Naive thymus-derived CD8-positive, alpha-beta T cell (primary cell): ENCODE results near the gene FYB1. TPM values are rescaled to one million over a fixed set of nuclear protein-coding genes. Genes with fewer than 3 reads are reported as not detected.
"Not testable (repeated sequence)": the region's sequence is repeated elsewhere in the genome, so short reads cannot be mapped to it uniquely, and the experiment has no call there.

ENCODE experiments used
- ATAC-seq, 2 donors: fragments of 150-1000 bp; cut with Tn5 transposase in 1 of 2; sonication (Bioruptor Pico), chemical (Tn5 transposase) in 1 of 2; 1 replicate in 1 of 2; 2 replicates in 1 of 2; pipeline ENCODE4 v1.10.0; 2021; ENCODE audit warnings: mild to moderate bottlenecking in 2 of 2, moderate library complexity in 2 of 2
- POLR2A ChIA-PET: fragments of 350-600 bp; sonication (Branson Sonifier 250); formaldehyde crosslinking; loops from one replicate; lab custom pipeline; 2021; ENCODE audit warnings: antibody characterized with exemption; lab: Charles Lee
- DNase-seq, 10 donors: peaks; one replicate each; pipeline versions ENCODE4 v3.0.0 to v3.0.0-alpha.2; 2020 to 2022
- H3K27ac Mint-ChIP-seq, 10 donors: one replicate each; pipeline ENCODE4 v1.8.0; 2020 to 2022; ENCODE audit warnings: mild to moderate bottlenecking in 10 of 10, mixed read lengths in 10 of 10, moderate library complexity in 4 of 10, inconsistent platforms in 1 of 10
- H3K27me3 Mint-ChIP-seq, 5 donors: one replicate each; pipeline ENCODE4 v1.8.0; 2021 to 2022; ENCODE audit warnings: mixed read lengths in 5 of 5
- H3K36me3 Mint-ChIP-seq, 3 donors: one replicate each; pipeline ENCODE4 v1.8.0; 2020 to 2022; ENCODE audit warnings: mixed read lengths in 3 of 3, mild to moderate bottlenecking in 2 of 3, inconsistent platforms in 1 of 3
- H3K4me1 Mint-ChIP-seq, 4 donors: one replicate each; pipeline ENCODE4 v1.8.0; 2021 to 2022; ENCODE audit warnings: mixed read lengths in 4 of 4
- H3K4me3 Mint-ChIP-seq, 10 donors: one replicate each; pipeline ENCODE4 v1.8.0; 2020 to 2022; ENCODE audit warnings: mild to moderate bottlenecking in 10 of 10, mixed read lengths in 10 of 10, moderate library complexity in 6 of 10, inconsistent platforms in 1 of 10
- H3K9me3 Mint-ChIP-seq, 9 donors: one replicate each; pipeline ENCODE4 v1.8.0; 2020 to 2022; ENCODE audit warnings: mixed read lengths in 9 of 9, mild to moderate bottlenecking in 3 of 9, inconsistent platforms in 1 of 9, moderate library complexity in 1 of 9
- polyA plus RNA-seq, 3 donors: library from polyadenylated mRNA; unstranded; fragments of 300-500 nt; fragmentation: Illumina TruSeq; gene quantifications; one replicate each; pipeline ENCODE4 v1.2.3, GENCODE V29; 2021
- total RNA-seq, 8 experiments: library from RNA in 2 of 8; stranded (reverse) in 2 of 8; gene quantifications; one replicate each; pipeline ENCODE4 v1.2.3 and lab custom pipeline; 2021 to 2026

The FYB1 gene
- total and polyA plus RNA-seq, 5 experiments from 2014 or later: 181 to 642 (median 431) TPM

- Mint-ChIP-seq H3K4me1 (peaks cover 41 to 96% (median 93%) of the 10 kb centered on the region in 4 donors), H3K4me3 (peak overlapping the region; percentile 63 to 87 (median 75)), H3K27ac (peak overlapping the region; percentile 90 to 98 (median 95)), H3K36me3 (peaks cover 8 to 30% (median 22%) of the 10 kb centered on the region in 3 donors)
- not testable (repeated sequence) for H3K27me3 Mint-ChIP-seq, DNase-seq, ATAC-seq, H3K9me3 Mint-ChIP-seq
- POLR2A ChIA-PET: interaction anchor here (0.7 to 10.2 kb wide), 6 partner anchors 14 to 1226 kb away, joined by 4 to 446 read pairs (median 68); partner anchors contain the start of gene FYB1
Observed at GRCh38 chr5:39179561-39179960, 39.8 kb downstream of the FYB1 start.

DNA sequence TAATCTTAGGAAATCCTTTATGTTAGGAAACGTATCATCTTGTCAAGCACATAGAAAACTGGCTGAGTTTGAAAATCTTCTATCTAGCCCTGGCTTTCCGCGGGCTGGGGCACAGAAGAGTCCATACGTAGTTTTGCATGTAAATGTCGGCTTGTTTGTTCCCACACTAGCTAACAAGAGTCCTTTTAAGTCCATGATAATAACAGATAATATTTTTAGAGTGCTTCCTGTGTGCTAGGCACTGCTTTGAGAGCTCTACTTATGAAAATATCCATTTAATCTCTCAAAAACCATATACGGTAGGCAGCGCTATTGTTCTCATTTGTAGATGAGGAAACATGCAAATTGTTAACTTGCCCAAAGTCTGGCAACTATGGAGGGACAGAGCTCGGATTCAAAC is 40.5 kb downstream of the FYB1 start:
- DNase-seq (peak in 6 of 10 donors; percentile 41 to 78 (median 62)), ATAC-seq (peak; percentile 40 to 65)
- peak overlapping the region; percentile 63 to 87 (median 75) for H3K4me3 Mint-ChIP-seq
- H3K4me1 Mint-ChIP-seq: peaks cover 43 to 99% (median 97%) of the 10 kb centered on the region in 4 donors
- H3K27me3 Mint-ChIP-seq: no peaks in the 10 kb centered on the region
- H3K27ac Mint-ChIP-seq: peak overlapping the region; percentile 90 to 98 (median 95)
- peaks cover 0 to 10% (median 0%) of the 10 kb centered on the region in 9 donors for H3K9me3 Mint-ChIP-seq
- POLR2A ChIA-PET: interaction anchor here (0.7 to 10.2 kb wide), 7 partner anchors 9 to 1227 kb away, joined by 3 to 446 read pairs (median 68); partner anchors contain the start of gene FYB1
- H3K36me3 Mint-ChIP-seq: peaks cover 9 to 37% (median 25%) of the 10 kb centered on the region in 3 donors

- Mint-ChIP-seq H3K27me3 (no peaks in the 10 kb centered on the region), H3K27ac (peak overlapping the region; percentile 90 to 98 (median 95)), H3K4me1 (peaks cover 47 to 99% (median 97%) of the 10 kb centered on the region in 4 donors), H3K4me3 (peak overlapping the region; percentile 63 to 87 (median 75)), H3K36me3 (peaks cover 10 to 39% (median 28%) of the 10 kb centered on the region in 3 donors), H3K9me3 (peaks cover 0 to 10% (median under 1%) of the 10 kb centered on the region in 9 donors)
- DNase-seq (no peak), ATAC-seq (peak; percentile 6 to 30)
- POLR2A ChIA-PET: interaction anchor here (0.6 to 10.2 kb wide), 8 partner anchors 8 to 361 kb away, joined by 3 to 446 read pairs (median 36); partner anchors contain the start of gene FYB1
Observed at GRCh38 chr5:39178171-39178570, 41.2 kb downstream of the FYB1 start.

DNA sequence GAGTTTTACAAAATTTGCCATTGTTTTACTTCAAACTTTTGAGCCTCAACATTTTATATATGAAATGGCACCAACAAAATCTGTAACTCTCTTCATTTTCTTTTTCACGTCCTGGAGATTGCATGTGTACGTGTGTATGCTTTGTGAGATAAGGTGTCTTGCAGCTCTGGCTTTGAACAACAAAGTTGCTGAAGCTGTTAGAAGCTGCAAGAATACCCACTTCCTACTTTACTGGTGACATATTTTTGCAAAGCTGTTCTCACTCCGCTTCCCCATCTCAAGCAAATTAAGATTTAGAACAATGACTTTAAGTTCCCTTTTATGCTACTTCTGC is 41.8 kb downstream of the FYB1 start:
- peak; percentile 62 to 74 for ATAC-seq
- H3K9me3 Mint-ChIP-seq: peaks cover 0 to 10% (median 2%) of the 10 kb centered on the region in 9 donors
- H3K27me3 Mint-ChIP-seq: no peaks in the 10 kb centered on the region
- peaks cover 50 to 99% (median 97%) of the 10 kb centered on the region in 4 donors for H3K4me1 Mint-ChIP-seq
- H3K36me3 Mint-ChIP-seq: peaks cover 14 to 42% (median 34%) of the 10 kb centered on the region in 3 donors
- H3K27ac Mint-ChIP-seq: peak overlapping the region; percentile 90 to 98 (median 95)
- POLR2A ChIA-PET: interaction anchor here (0.6 to 10.2 kb wide), 8 partner anchors 12 to 362 kb away, joined by 3 to 446 read pairs (median 36); partner anchors contain the start of gene FYB1
- H3K4me3 Mint-ChIP-seq: peak overlapping the region; percentile 63 to 87 (median 75)
- DNase-seq: peak in 4 of 10 donors; percentile 66 to 85 (median 74)

DNA sequence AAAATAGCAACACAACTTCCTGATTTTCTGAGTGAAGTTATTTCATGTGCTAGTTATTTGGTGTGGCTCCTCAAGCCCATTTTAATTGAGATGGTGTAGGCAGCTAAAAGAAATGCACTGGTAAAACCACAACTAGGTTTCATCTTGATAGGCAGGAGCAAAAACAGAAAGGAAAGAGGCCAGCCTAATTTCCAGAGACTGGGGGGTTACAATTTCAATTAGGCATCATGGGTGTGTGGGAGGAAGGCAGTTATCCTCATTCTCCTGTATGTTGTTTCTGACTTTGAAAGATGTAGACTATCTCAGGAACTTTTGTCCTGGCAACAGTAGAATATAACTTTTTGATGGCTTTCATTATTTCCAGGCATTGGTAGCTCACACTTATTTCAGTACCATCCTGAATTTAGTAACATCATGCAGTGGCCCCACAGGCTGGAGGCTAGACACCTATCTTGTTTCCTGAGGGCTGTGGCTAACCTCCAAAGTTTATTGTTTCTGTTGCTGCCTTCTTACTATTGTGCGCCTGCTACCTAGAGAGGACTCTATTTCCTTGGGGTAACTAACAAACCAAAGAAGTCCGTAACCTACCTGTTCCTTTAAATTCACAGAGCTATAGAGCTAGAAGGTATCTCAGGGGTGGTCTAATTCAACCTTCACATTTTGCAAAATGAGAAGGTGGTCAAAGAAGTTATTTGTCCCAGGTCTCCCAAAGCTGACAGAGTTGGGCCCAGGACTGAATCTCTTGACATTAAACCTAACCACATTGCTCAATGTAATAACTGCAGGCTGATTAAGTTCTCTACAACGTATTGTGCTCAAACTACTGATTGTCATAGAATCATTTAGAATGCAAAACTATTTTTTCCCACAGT is 42.4 kb downstream of the FYB1 start:
- ATAC-seq: peak; percentile 59 to 62
- H3K9me3 Mint-ChIP-seq: peaks cover 0 to 10% (median 3%) of the 10 kb centered on the region in 9 donors
- H3K27ac Mint-ChIP-seq: peak overlapping the region; percentile 90 to 98 (median 95)
- DNase-seq: peak in 6 of 10 donors; percentile 30 to 78 (median 69)
- H3K4me1 Mint-ChIP-seq: peaks cover 49 to 97% (median 96%) of the 10 kb centered on the region in 4 donors
- H3K27me3 Mint-ChIP-seq: no peaks in the 10 kb centered on the region
- H3K36me3 Mint-ChIP-seq: peaks cover 14 to 41% (median 36%) of the 10 kb centered on the region in 3 donors
- POLR2A ChIA-PET: interaction anchor here (1.0 to 10.2 kb wide), 9 partner anchors 11 to 95 kb away, joined by 3 to 446 read pairs (median 10); partner anchors contain the start of gene FYB1
- peak overlapping the region; percentile 63 to 87 (median 75) for H3K4me3 Mint-ChIP-seq

DNA sequence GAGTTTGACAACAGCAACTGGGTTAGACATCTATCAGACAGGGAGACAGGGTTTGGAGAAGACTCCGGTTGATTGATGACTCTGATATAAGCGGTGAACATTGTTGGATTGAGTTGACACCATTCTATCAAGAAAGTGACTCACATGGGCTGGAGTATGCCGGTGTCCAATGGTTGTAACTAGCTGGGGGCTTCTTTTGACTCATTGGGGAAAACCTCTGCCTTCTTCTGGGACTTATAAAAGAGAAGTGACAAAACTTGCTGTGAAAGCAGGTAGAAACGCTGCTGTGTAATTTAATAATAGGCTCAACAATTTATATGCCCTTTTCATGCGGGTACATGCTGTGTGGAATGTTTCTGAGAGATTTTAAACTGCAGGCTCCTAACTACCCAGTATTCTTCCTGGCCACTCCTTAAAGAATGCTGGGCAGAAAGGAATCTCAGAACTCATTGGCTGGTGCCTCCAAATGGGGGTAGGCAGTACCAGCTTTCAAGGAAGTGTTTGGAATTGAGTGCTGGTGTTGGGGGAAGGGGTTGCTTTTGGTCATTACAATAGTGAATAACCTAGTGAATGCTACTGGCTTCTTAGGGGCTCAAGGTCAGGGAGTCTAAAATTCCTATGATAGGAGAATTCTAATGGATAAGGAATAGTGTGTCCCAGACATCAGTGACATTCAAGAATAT is 43.9 kb downstream of the FYB1 start:
- Mint-ChIP-seq H3K4me3 (peak overlapping the region; percentile 53 to 87 (median 66)), H3K4me1 (peaks cover 49 to 97% (median 95%) of the 10 kb centered on the region in 4 donors), H3K36me3 (peaks cover 23 to 46% (median 33%) of the 10 kb centered on the region in 3 donors), H3K27me3 (no peaks in the 10 kb centered on the region), H3K27ac (peak overlapping the region; percentile 90 to 98 (median 95)), H3K9me3 (peaks cover 0 to 10% (median 4%) of the 10 kb centered on the region in 9 donors)
- ATAC-seq: no peak
- POLR2A ChIA-PET: interaction anchor here (2.7 to 10.2 kb wide), 5 partner anchors 10 to 42 kb away, joined by 10 to 446 read pairs (median 69); partner anchors contain the start of gene FYB1
- no peak for DNase-seq

DNA sequence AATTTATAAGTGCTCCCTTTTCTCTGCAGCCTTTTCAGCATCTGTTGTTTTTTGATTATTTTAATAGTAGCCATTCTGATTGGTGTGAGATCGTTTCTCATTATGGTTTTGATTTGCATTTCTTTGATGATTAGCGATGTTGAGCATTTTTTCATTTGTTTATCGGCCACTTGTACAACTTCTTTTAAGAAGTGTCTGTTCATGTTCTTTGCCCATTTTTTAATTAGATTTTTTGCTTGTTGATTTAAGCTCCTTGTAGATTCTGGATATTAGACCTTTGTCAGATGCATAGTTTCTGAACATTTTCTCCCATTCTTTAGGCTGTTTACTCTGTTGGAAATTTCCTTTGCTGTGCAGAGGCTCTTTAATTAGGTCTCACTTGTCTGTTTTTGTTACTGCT is 46.3 kb downstream of the FYB1 start:
- no peak for ATAC-seq
- Mint-ChIP-seq H3K27ac (peak overlapping the region; percentile 63 to 98 (median 95)), H3K36me3 (peaks cover 36 to 51% (median 46%) of the 10 kb centered on the region in 3 donors), H3K9me3 (peaks cover 0 to 10% (median 4%) of the 10 kb centered on the region in 9 donors), H3K27me3 (no peaks in the 10 kb centered on the region), H3K4me1 (peaks cover 49 to 96% (median 92%) of the 10 kb centered on the region in 4 donors), H3K4me3 (peak overlapping the region in 6 of 10 donors; percentile 41 to 71 (median 58))
- no peak for DNase-seq
- POLR2A ChIA-PET: interaction anchor here (1.5 to 2.2 kb wide), 2 partner anchors 9 to 44 kb away, joined by 4 to 8 read pairs; no protein-coding TSS in a partner anchor

GRCh38 chr5:39172593-39172992 is 46.8 kb downstream of the FYB1 start:
- H3K4me1 Mint-ChIP-seq: peaks cover 48 to 96% (median 92%) of the 10 kb centered on the region in 4 donors
- H3K9me3 Mint-ChIP-seq: peaks cover 0 to 10% (median 4%) of the 10 kb centered on the region in 9 donors
- DNase-seq (no peak), ATAC-seq (no peak)
- H3K27me3 Mint-ChIP-seq: no peaks in the 10 kb centered on the region
- peak overlapping the region in 3 of 10 donors; percentile 8 to 71 (median 56) for H3K4me3 Mint-ChIP-seq
- H3K27ac Mint-ChIP-seq: peak overlapping the region in 9 of 10 donors; percentile 51 to 98 (median 95)
- POLR2A ChIA-PET: interaction anchor here (1.1 to 2.2 kb wide), 4 partner anchors 10 to 44 kb away, joined by 4 to 8 read pairs (median 4); no protein-coding TSS in a partner anchor
- peaks cover 36 to 54% (median 47%) of the 10 kb centered on the region in 3 donors for H3K36me3 Mint-ChIP-seq

- H3K36me3 Mint-ChIP-seq: peaks cover 36 to 62% (median 47%) of the 10 kb centered on the region in 3 donors
- POLR2A ChIA-PET: interaction anchor here (0.8 to 2.2 kb wide), 6 partner anchors 11 to 45 kb away, joined by 3 to 8 read pairs (median 4); no protein-coding TSS in a partner anchor
- H3K9me3 Mint-ChIP-seq: peaks cover 0 to 10% (median 4%) of the 10 kb centered on the region in 9 donors
- ATAC-seq (no peak), DNase-seq (no peak)
- H3K4me3 Mint-ChIP-seq: peak overlapping the region in 8 of 10 donors; percentile 12 to 54 (median 38)
- H3K27me3 Mint-ChIP-seq: no peaks in the 10 kb centered on the region
- peaks cover 53 to 96% (median 91%) of the 10 kb centered on the region in 4 donors for H3K4me1 Mint-ChIP-seq
- peak overlapping the region; percentile 76 to 98 (median 90) for H3K27ac Mint-ChIP-seq
Observed at GRCh38 chr5:39171647-39172046, 47.7 kb downstream of the FYB1 start.

- peaks cover 53 to 94% (median 90%) of the 10 kb centered on the region in 4 donors for H3K4me1 Mint-ChIP-seq
- POLR2A ChIA-PET: interaction anchor here (0.7 to 6.8 kb wide), 5 partner anchors 8 to 23 kb away, joined by 3 to 69 read pairs (median 5); no protein-coding TSS in a partner anchor
- no peak for ATAC-seq
- H3K9me3 Mint-ChIP-seq: peaks cover 0 to 5% (median 3%) of the 10 kb centered on the region in 9 donors
- H3K27ac Mint-ChIP-seq: peak overlapping the region in 8 of 10 donors; percentile 63 to 95 (median 84)
- H3K4me3 Mint-ChIP-seq: peak overlapping the region in 6 of 10 donors; percentile 23 to 76 (median 55)
- peaks cover 44 to 75% (median 49%) of the 10 kb centered on the region in 3 donors for H3K36me3 Mint-ChIP-seq
- H3K27me3 Mint-ChIP-seq: no peaks in the 10 kb centered on the region
- no peak for DNase-seq
Observed at GRCh38 chr5:39169081-39169480, 50.3 kb downstream of the FYB1 start.

DNA sequence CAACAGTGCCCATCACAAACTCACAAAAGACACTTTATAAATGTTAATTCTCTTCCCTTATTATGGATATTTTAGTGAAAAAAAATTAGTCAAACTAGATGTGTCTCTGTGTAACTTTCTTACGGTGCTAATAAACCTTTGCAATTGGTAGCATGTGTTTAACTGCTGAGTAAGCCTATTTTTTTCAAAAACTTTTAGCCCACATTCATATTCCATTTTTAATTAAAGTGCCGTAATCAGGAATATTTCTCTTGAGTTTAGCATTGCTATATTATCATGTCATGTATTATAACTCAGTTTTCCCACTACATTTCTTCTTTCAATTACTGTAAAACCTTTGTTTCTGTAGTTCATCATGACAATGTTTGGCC is 51.4 kb downstream of the FYB1 start:
- Mint-ChIP-seq H3K9me3 (peaks cover 0 to 4% (median 0%) of the 10 kb centered on the region in 9 donors), H3K27me3 (no peaks in the 10 kb centered on the region), H3K36me3 (peaks cover 37 to 73% (median 38%) of the 10 kb centered on the region in 3 donors), H3K27ac (peak overlapping the region; percentile 54 to 97 (median 88)), H3K4me3 (peak overlapping the region in 8 of 10 donors; percentile 31 to 76 (median 68)), H3K4me1 (peaks cover 47 to 94% (median 89%) of the 10 kb centered on the region in 4 donors)
- DNase-seq (no peak), ATAC-seq (no peak)
- POLR2A ChIA-PET: interaction anchor here (6.8 kb wide), 1 partner anchor 9 kb away, joined by 69 read pairs; no protein-coding TSS in a partner anchor
